ENCODE measurements around the gene MYO16.

- TF ChIP-seq POLR2AphosphoS5 (IDR thresholded peaks at IDR 0.05; ENCODE audit: low read depth, low read length) = no peak
- no peak for TF ChIP-seq POLR2A (IDR thresholded peaks at IDR 0.05; ENCODE audit: low read depth, low read length)
- TF ChIP-seq TAF1 (IDR thresholded peaks at IDR 0.05; ENCODE audit: low read depth, low read length) = no peak
- TF ChIP-seq SPI1 (IDR thresholded peaks at IDR 0.05; ENCODE audit: low read depth, low read length) = no peak
Measured at GRCh38 chr13:108984251-108984920, 355.0 kb downstream of the MYO16 start.

All from GM12891 (cell line).